PC-9 (cell line): Measurements from ENCODE around the gene ABL1.

Experiments used
- EZH2 ChIP-seq: fragments of 200-600 bp; sonication (generic); IDR thresholded peaks from 2 replicates; pipeline ENCODE4 v1.8.0; 2017; ENCODE audit warnings: antibody characterized with exemption, low read depth
- TF ChIP-seq, protein P1 (sequence below): fragments of 200-600 bp; sonication (generic); conservative IDR thresholded peaks from 2 replicates; pipeline ENCODE4 v1.6.1; 2017; ENCODE audit warnings: mixed run types, antibody characterized with exemption, mild to moderate bottlenecking, moderate library complexity

DNA sequence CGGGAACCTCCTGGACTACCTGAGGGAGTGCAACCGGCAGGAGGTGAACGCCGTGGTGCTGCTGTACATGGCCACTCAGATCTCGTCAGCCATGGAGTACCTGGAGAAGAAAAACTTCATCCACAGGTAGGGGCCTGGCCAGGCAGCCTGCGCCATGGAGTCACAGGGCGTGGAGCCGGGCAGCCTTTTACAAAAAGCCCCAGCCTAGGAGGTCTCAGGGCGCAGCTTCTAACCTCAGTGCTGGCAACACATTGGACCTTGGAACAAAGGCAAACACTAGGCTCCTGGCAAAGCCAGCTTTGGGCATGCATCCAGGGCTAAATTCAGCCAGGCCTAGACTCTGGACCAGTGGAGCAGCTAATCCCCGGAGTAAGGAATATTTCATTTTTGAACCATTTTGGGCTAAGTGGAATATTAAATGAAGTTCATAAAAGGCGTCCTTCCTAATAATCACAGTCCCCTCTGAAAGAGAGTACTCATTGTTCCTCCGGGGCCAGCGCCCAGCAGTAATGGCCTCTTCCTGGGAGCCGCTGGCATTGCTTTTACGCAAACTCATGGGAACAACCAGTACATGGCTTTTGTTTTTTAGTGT is 38.0 kb downstream of the ABL1 start:
- TF ChIP-seq, protein P1, sequence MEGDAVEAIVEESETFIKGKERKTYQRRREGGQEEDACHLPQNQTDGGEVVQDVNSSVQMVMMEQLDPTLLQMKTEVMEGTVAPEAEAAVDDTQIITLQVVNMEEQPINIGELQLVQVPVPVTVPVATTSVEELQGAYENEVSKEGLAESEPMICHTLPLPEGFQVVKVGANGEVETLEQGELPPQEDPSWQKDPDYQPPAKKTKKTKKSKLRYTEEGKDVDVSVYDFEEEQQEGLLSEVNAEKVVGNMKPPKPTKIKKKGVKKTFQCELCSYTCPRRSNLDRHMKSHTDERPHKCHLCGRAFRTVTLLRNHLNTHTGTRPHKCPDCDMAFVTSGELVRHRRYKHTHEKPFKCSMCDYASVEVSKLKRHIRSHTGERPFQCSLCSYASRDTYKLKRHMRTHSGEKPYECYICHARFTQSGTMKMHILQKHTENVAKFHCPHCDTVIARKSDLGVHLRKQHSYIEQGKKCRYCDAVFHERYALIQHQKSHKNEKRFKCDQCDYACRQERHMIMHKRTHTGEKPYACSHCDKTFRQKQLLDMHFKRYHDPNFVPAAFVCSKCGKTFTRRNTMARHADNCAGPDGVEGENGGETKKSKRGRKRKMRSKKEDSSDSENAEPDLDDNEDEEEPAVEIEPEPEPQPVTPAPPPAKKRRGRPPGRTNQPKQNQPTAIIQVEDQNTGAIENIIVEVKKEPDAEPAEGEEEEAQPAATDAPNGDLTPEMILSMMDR = no peak
- no peak for TF ChIP-seq EZH2
